Measurements from ENCODE around the gene SGSM2.
A peak's percentile ranks its signal among the peaks of the same experiment; 100 is the strongest.
"Not testable (repeated sequence)": the region's sequence is repeated elsewhere in the genome, so short reads cannot be mapped to it uniquely, and the experiment has no call there.

SGSM2 gene

GRCh38 chr17:2299756-2300155, 37.5 kb upstream of the SGSM2 start:
- TF ChIP-seq CTCF (IDR thresholded peaks at IDR 0.05; ENCODE audit: low read depth, low read length, missing control alignments): no peak
- no peak overlapping the region for H3K4me3 ChIP-seq (replicated peaks; ENCODE audit: low read depth, low read length)
- no peak for DNase-seq (ENCODE audit: extremely low read depth, low read depth)

GRCh38 chr17:2302778-2303203, 34.5 kb upstream of the SGSM2 start:
- no peak for DNase-seq (ENCODE audit: extremely low read depth, low read depth)

GRCh38 chr17:2303204-2304188, 33.8 kb upstream of the SGSM2 start, which contains the start of the genes SMG6 and SRR:
Gene SMG6, minus strand, starts transcription at chr17:2303785. Its CDS starts 65 bp downstream, at chr17:2303720.
Gene SRR, plus strand, starts transcription at chr17:2303950. Its CDS starts 11,611 bp downstream, at chr17:2315561.
- no peak for TF ChIP-seq CTCF (IDR thresholded peaks at IDR 0.05; ENCODE audit: low read depth, low read length, missing control alignments)
- peak within 1 kb of the TSS; percentile 92 for H3K4me3 ChIP-seq (replicated peaks; ENCODE audit: low read depth, low read length)
- peak; percentile 52 for DNase-seq (ENCODE audit: extremely low read depth, low read depth)

More at GRCh38 chr17:2302778-2303203, 34.5 kb upstream of the SGSM2 start:
- peak overlapping the region; percentile 92 for H3K4me3 ChIP-seq (replicated peaks; ENCODE audit: low read depth, low read length)
- no peak for TF ChIP-seq CTCF (IDR thresholded peaks at IDR 0.05; ENCODE audit: low read depth, low read length, missing control alignments)

GRCh38 chr17:2304931-2305330, 32.4 kb upstream of the SGSM2 start:
- no peak overlapping the region for H3K4me3 ChIP-seq (replicated peaks; ENCODE audit: low read depth, low read length)
- no peak for TF ChIP-seq CTCF (IDR thresholded peaks at IDR 0.05; ENCODE audit: low read depth, low read length, missing control alignments)

GRCh38 chr17:2309338-2310154, 27.8 kb upstream of the SGSM2 start:
- TF ChIP-seq CTCF (IDR thresholded peaks at IDR 0.05; ENCODE audit: low read depth, low read length, missing control alignments): no peak

More at GRCh38 chr17:2304931-2305330, 32.4 kb upstream of the SGSM2 start:
- no peak for DNase-seq (ENCODE audit: extremely low read depth, low read depth)

GRCh38 chr17:2312736-2313135, 24.6 kb upstream of the SGSM2 start:
- no peak for TF ChIP-seq CTCF (IDR thresholded peaks at IDR 0.05; ENCODE audit: low read depth, low read length, missing control alignments)
- no peak for DNase-seq (ENCODE audit: extremely low read depth, low read depth)
- no peak overlapping the region for H3K4me3 ChIP-seq (replicated peaks; ENCODE audit: low read depth, low read length)

More at GRCh38 chr17:2309338-2310154, 27.8 kb upstream of the SGSM2 start:
- no peak overlapping the region for H3K4me3 ChIP-seq (replicated peaks; ENCODE audit: low read depth, low read length)
- DNase-seq (ENCODE audit: extremely low read depth, low read depth): peak; percentile 16

- not testable (repeated sequence) for H3K4me3 ChIP-seq (replicated peaks; ENCODE audit: low read depth, low read length); DNase-seq (ENCODE audit: extremely low read depth, low read depth)
Observed at GRCh38 chr17:2316916-2317205, 20.4 kb upstream of the SGSM2 start.
